22Rv1 (cell line): ENCODE measurements around the gene CCDC142.

Experiments used
- H3K27ac ChIP-seq: fragments of 450-650 bp; 2 replicates; pipeline ENCODE4 v1.5.1; 2017
- ZFX ChIP-seq: fragments of 450-650 bp; IDR thresholded peaks from 2 replicates; pipeline ENCODE4 v1.6.1; 2017; ENCODE audit warnings: antibody characterized with exemption, borderline replicate concordance
- TF ChIP-seq, protein P1 (sequence below): fragments of 450-650 bp; IDR thresholded peaks from 2 replicates; pipeline ENCODE4 v1.5.1; 2017; ENCODE audit warnings: mild to moderate bottlenecking

The CCDC142 gene

DNA sequence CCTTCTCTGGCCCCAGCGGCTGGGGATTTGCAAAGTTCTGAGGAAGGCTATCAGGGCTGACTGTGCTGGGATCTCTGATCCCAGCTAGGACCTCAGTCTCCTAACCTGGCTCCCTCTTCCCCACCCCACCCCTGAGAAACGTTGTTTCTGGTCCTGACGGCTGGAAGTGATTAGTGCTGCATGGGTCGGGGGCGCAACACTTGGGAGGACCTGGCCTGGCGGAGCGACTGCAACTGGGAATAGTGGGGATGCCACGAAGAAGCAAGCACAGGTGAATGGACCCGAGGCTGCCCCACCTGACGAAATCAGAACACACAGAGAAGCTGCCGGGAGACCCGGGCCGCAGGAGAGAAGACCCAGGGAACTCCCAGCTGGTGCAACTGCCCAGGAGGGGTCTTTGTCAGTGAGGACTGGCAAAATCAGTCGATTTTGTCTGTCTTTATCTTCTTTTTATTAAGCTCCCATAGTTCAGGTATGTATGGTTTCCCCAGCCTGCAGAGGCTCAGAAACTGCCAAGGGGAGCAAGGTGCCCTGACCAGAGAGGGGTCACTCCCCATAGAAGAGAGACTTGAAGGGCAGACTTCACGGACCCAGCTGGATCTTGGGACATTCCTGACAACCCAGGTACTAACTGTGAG lies 17.3 kb upstream of the CCDC142 start:
- H3K27ac ChIP-seq, result peak overlapping the region; percentile 97
- no peak for TF ChIP-seq ZFX
- TF ChIP-seq, protein P1, sequence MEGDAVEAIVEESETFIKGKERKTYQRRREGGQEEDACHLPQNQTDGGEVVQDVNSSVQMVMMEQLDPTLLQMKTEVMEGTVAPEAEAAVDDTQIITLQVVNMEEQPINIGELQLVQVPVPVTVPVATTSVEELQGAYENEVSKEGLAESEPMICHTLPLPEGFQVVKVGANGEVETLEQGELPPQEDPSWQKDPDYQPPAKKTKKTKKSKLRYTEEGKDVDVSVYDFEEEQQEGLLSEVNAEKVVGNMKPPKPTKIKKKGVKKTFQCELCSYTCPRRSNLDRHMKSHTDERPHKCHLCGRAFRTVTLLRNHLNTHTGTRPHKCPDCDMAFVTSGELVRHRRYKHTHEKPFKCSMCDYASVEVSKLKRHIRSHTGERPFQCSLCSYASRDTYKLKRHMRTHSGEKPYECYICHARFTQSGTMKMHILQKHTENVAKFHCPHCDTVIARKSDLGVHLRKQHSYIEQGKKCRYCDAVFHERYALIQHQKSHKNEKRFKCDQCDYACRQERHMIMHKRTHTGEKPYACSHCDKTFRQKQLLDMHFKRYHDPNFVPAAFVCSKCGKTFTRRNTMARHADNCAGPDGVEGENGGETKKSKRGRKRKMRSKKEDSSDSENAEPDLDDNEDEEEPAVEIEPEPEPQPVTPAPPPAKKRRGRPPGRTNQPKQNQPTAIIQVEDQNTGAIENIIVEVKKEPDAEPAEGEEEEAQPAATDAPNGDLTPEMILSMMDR, result no peak

DNA sequence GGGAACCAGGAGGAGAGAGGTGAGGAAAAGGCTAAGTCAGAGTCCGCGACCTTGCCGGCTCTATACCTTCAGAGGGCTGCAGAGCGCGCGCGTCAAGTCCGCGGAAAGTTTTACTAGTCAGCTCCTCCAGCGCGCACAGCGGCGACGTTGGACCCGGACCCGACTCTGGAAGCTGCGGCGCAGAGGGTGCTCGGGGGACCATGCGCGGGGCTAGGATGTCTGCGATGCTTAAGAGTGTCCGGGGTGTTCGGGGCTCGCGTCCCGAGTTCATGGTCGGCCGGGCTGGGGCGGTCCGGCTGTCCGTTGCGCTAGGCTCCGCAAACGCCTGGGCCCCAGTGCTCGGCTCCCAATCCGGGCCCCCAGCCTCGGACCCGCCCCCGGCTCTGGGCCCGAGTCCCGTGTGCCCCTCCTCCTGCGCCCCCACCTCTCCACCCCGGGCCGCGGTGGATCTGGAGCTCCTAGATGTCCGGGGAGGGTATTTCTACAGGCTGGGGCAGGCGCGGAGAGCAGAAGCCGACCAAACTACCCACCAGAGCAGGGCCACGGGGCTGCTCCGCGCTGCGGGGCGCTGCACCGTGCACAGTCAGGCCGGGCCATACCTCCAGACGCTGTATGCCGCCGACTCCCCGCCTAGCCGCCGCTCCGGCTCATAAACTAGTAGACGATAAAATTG lies 16.6 kb upstream of the CCDC142 start, which contains the start of gene LBX2:
Gene LBX2 (minus strand): TSS at position 337 of the 673 bp plus-strand sequence. CDS start 66 bp downstream, at position 271.
- peak within 1 kb of the TSS; percentile 97 for H3K27ac ChIP-seq
- TF ChIP-seq ZFX, result no peak
- TF ChIP-seq, protein P1, result no peak

DNA sequence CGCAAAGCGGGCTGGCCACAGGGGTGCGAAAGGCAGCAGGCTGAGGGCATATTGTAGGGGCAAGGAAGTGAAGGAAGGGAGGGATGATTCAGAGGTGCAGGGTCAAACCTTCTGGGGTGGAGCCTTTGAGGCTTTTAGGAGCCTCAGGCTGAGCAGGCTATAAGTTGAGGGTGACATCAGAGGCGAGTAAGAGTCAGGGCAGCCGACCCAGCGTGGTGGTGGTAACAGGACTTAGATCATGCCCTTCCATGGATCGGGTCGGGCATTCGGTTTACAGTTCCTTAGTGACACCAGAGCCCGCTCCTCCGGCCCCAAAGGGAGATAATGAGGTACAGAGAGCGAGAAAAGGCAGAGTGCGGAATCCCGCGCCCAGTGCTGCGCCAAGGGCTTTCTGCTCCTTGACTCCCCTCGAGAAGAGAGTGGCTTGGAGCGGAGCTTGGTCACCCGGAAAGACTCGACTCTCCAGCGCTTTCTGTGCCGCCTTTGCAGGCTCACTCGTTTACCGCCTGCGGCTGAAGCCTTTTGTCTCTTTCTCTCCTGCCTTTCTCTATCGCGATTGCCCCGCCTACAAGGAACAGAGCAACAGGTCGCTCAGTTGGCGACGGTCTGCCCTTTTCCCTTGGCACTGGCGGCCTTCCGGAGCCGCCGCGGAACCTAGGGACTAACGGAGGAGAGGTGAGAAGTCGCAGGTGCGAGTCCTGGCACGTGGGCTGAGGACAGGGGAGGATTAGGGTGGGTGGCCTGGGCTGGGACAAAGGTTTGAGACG lies 15.9 kb upstream of the CCDC142 start:
- TF ChIP-seq, protein P1, result no peak
- no peak for TF ChIP-seq ZFX
- peak overlapping the region; percentile 97 for H3K27ac ChIP-seq

DNA sequence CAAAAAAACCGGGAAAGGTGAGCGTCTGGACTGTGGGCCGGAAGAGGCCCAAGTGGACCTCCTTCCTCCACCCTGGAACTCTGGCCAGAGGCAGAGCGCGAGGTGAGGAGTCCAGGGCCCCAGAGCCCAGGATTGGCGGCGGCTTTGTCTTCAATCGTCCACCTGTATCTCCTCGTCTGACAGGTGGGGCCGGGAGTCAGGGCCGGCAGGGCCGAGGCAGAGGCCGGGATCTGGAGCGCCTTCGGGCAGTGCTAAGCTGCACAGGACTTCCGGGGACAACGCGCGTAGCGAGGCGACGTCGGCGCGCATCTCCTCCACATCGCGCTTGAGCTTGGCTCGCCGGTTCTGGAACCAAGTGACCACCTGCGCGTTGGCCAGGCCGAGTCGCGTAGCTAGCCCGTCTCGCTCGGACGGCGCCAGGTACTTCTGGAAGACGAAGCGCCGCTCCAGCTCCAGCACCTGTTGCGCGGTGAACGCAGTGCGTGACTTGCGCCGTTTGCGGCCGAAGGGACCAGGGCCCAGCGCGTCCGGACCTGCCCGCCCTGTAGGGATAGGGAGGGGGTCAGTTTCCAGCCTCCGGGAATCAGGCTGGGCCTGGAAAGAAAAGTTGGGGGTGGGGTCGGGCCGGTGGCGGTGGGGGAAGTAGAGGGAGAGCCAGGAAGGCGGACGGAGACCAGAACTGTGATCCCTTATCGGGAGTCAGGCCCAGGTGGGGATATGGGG lies 15.1 kb upstream of the CCDC142 start:
- TF ChIP-seq ZFX, result no peak
- TF ChIP-seq, protein P1, result no peak
- peak overlapping the region; percentile 97 for H3K27ac ChIP-seq

DNA sequence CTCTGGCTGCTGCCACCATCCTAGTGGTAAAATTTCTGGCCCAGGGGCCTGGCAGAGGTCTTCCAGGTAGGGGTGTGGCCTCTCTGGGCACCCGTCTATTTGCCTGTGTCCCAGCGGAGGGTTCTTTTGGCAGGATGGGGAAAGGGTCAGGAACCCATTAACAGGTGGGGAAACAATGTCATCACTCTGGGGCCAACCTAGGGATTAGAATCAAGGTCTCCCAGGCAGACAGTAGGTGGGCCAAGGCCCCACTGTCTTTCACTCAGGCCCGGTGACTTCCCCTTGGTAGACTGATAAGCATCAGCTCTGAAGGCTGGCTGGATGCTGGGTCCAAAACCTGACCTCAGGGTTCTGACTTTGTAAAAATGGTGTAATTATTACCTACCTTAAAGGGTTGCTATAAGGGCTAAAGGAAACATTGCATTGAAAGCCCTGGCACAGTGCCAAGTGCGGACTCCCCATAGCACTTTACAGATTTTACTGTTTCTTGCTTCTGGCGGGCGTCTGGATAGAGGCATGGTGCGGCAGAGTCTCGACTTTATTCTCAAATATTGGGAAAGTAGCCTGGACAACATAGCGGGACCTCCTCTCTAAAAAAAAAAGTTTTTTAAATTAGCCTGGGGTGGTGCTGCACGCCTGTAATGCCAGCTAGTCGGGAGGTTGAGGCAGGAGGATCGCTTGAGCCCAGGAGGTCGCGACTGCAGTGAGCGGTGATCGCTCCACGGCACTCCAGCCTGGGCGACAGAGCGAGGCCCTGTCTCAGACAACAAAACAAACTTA lies 14.4 kb upstream of the CCDC142 start:
- H3K27ac ChIP-seq, result peak overlapping the region; percentile 97
- TF ChIP-seq ZFX, result no peak
- TF ChIP-seq, protein P1, result no peak

DNA sequence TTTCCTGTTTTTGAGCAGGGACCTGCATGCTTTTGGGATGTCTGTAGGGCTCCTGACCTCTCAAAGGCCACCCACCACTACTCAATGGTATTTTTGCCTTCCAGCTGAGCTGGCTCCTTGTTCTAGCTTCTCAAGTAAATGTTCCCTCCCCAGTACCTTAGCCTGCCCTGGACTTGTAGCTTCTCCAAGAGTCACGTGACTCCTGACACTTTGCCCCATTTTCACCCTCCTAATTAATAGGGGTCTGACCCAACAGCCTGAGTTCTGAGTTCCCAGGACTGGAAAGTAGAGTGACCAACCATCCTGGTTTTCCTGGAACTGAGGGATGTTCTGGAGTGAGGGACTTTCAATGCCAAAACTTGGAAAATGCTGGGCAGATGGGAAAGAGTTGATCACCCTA lies 12.6 kb upstream of the CCDC142 start:
- TF ChIP-seq, protein P1, result no peak
- no peak for TF ChIP-seq ZFX

More for the DNA sequence above, 12.6 kb upstream of the CCDC142 start:
- H3K27ac ChIP-seq, result peak overlapping the region; percentile 97
